Body of pancreas (tissue), 4 donors: ENCODE data around the gene SLC12A7. TPM values are rescaled to one million over a fixed set of nuclear protein-coding genes. Genes with fewer than 3 reads are reported as not detected.

Experiments used
- ATAC-seq: fragments of 150-250 bp; one replicate; pipeline ENCODE4 v1.9.1; 2016
- DNase-seq, 4 donors: peaks; one replicate each; pipeline ENCODE4 v3.0.0-alpha.2; 2019
- H3K27ac ChIP-seq, 4 donors: fragments of 200-600 bp; sonication (generic); 1 replicate in 3 of 4; 2 replicates in 1 of 4; pipeline versions ENCODE4 v1.5.1 to v1.6.1; 2016 to 2019; ENCODE audit warnings: mild to moderate bottlenecking in 1 of 4, mixed read lengths in 1 of 4, moderate library complexity in 1 of 4
- H3K27me3 ChIP-seq, 2 donors: fragments of 200-600 bp; sonication (generic); one replicate each; pipeline ENCODE4 v1.6.0; 2016; ENCODE audit warnings: mild to moderate bottlenecking in 1 of 2
- H3K36me3 ChIP-seq, 2 donors: fragments of 200-600 bp; sonication (generic); replicated peaks in 1 of 2; 2 replicates each; pipeline ENCODE4 v1.5.1; 2016; ENCODE audit warnings: low read depth in 2 of 2; ENCODE audit not compliant: insufficient read depth in 1 of 2
- H3K4me1 ChIP-seq: fragments of 200-600 bp; sonication (generic); one replicate; pipeline ENCODE4 v1.6.0; 2016
- H3K4me3 ChIP-seq, 2 donors: fragments of 200-600 bp; sonication (generic); 1 replicate in 1 of 2; 2 replicates in 1 of 2; pipeline ENCODE4 v1.5.1; 2016 to 2019
- H3K9me3 ChIP-seq, 3 donors: fragments of 200-600 bp; sonication (generic); 1 replicate in 2 of 3; 2 replicates in 1 of 3; pipeline ENCODE4 v1.5.1; 2016
- POLR2A ChIP-seq, 3 donors: fragments of 450-650 bp; IDR thresholded peaks; one replicate each; pipeline ENCODE4 v1.6.1; 2016; ENCODE audit warnings: antibody characterized with exemption in 3 of 3, mild to moderate bottlenecking in 2 of 3
- WGBS, 2 donors: methylation state at CpG; one replicate each; pipeline ENCODE4 v1.1.5; 2017; 5-methylcytosine and 5-hydroxymethylcytosine counted together
- intact Hi-C: fragments of 100-400 bp; cut with DNase I; formaldehyde crosslinking; loops from one replicate; pipeline ENCODE4 v1.15.1; 2023
- total RNA-seq, 2 donors: library from RNA; depleted of rRNA; stranded (reverse); fragments of >200 nt; gene quantifications; one replicate each; pipeline ENCODE4 v1.1.0, GENCODE V29; 2016
- TF ChIP-seq, protein P1 (sequence below), 7 experiments: fragments of 450-650 bp in 4 of 7; fragments of 200-600 bp in 3 of 7; sonication (generic) in 3 of 7; IDR thresholded peaks; one replicate each; pipeline ENCODE4 v1.5.1; 2016 to 2019; ENCODE audit warnings: antibody characterized with exemption in 7 of 7

SLC12A7 gene
- total RNA-seq, 2 donors from 2014 or later = 35.5 to 42.8 TPM

- peak in 1 of 4 donors; percentile 3 for DNase-seq
- 88% methylated on average over 15 to 18 of the region's 18 CpGs for WGBS, 2 donors
These were observed 72.1 kb downstream of the SLC12A7 start for GRCh38 chr5:1039706-1040260.

DNA sequence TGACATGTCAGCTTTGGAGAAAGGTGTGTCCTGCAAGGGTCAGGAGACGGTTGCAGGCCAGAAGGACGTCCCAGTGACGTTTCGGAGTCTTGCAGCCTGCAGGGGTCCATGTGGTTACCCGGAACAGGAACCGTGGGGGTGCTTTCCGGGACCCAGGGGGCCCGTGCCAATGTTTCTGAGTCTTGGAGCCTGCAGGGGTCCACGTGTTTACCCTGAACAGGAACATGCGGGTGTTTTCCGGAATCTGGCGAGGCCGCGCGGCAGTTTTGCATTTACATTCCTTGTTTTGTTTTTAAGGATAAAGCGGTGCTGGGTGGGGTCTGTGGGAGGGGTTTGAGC is 72.7 kb downstream of the SLC12A7 start:
- intact Hi-C loops = no loop called here
- no peak for DNase-seq
- TF ChIP-seq, protein P1, sequence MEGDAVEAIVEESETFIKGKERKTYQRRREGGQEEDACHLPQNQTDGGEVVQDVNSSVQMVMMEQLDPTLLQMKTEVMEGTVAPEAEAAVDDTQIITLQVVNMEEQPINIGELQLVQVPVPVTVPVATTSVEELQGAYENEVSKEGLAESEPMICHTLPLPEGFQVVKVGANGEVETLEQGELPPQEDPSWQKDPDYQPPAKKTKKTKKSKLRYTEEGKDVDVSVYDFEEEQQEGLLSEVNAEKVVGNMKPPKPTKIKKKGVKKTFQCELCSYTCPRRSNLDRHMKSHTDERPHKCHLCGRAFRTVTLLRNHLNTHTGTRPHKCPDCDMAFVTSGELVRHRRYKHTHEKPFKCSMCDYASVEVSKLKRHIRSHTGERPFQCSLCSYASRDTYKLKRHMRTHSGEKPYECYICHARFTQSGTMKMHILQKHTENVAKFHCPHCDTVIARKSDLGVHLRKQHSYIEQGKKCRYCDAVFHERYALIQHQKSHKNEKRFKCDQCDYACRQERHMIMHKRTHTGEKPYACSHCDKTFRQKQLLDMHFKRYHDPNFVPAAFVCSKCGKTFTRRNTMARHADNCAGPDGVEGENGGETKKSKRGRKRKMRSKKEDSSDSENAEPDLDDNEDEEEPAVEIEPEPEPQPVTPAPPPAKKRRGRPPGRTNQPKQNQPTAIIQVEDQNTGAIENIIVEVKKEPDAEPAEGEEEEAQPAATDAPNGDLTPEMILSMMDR (IDR thresholded peaks at IDR 0.05) = no peak
- no peak for TF ChIP-seq POLR2A (IDR thresholded peaks at IDR 0.05)
- Histone ChIP-seq H3K36me3 (no peaks in the 10 kb centered on the region), H3K4me1 (no peaks in the 10 kb centered on the region), H3K27me3 (no peaks in the 10 kb centered on the region), H3K27ac (no peak overlapping the region), H3K9me3 (no peaks in the 10 kb centered on the region), H3K4me3 (no peak overlapping the region)
- WGBS, 2 donors = 66 to 82% methylated on average over 10 to 16 of the region's 16 CpGs
- ATAC-seq = no peak

More at GRCh38 chr5:1039706-1040260, 72.1 kb downstream of the SLC12A7 start:
- Histone ChIP-seq H3K36me3 (no peaks in the 10 kb centered on the region), H3K27ac (no peak overlapping the region), H3K9me3 (no peaks in the 10 kb centered on the region), H3K4me3 (no peak overlapping the region), H3K4me1 (no peaks in the 10 kb centered on the region), H3K27me3 (no peaks in the 10 kb centered on the region)
- intact Hi-C loops = no loop called here
- TF ChIP-seq, protein P1 (IDR thresholded peaks at IDR 0.05) = no peak
- no peak for ATAC-seq

- intact Hi-C loops = no loop called here
- TF ChIP-seq POLR2A (IDR thresholded peaks at IDR 0.05) = no peak
- TF ChIP-seq, protein P1 (IDR thresholded peaks at IDR 0.05) = no peak
- Histone ChIP-seq H3K27me3 (no peaks in the 10 kb centered on the region), H3K4me3 (no peak overlapping the region), H3K9me3 (no peaks in the 10 kb centered on the region), H3K36me3 (no peaks in the 10 kb centered on the region), H3K4me1 (no peaks in the 10 kb centered on the region), H3K27ac (no peak overlapping the region)
- ATAC-seq = no peak
- WGBS, 2 donors = 83 to 85% methylated on average over 22 to 27 of the region's 28 CpGs
- DNase-seq = no peak
These were observed 73.2 kb downstream of the SLC12A7 start for GRCh38 chr5:1038417-1039209.

- 90% methylated on average over 39 of the region's 43 CpGs; no CpG with 5 or more reads in 1 of the 2 donors for WGBS, 2 donors
- intact Hi-C loops = no loop called here
- Histone ChIP-seq H3K4me1 (no peaks in the 10 kb centered on the region), H3K4me3 (no peak overlapping the region), H3K27ac (no peak overlapping the region), H3K9me3 (no peaks in the 10 kb centered on the region), H3K27me3 (no peaks in the 10 kb centered on the region), H3K36me3 (no peaks in the 10 kb centered on the region)
- TF ChIP-seq, protein P1 (IDR thresholded peaks at IDR 0.05) = no peak
- no peak for TF ChIP-seq POLR2A (IDR thresholded peaks at IDR 0.05)
- ATAC-seq = no peak
- peak in 1 of 4 donors; percentile 4 for DNase-seq
These were observed 74.0 kb downstream of the SLC12A7 start for GRCh38 chr5:1037671-1038416.
